GDM1 (cell line): ENCODE data around the gene WDR7.

Source experiments
- DNase-seq: peaks from one replicate; lab custom pipeline; 2025; lab: John Stamatoyannopoulos, UW

The WDR7 gene

DNA sequence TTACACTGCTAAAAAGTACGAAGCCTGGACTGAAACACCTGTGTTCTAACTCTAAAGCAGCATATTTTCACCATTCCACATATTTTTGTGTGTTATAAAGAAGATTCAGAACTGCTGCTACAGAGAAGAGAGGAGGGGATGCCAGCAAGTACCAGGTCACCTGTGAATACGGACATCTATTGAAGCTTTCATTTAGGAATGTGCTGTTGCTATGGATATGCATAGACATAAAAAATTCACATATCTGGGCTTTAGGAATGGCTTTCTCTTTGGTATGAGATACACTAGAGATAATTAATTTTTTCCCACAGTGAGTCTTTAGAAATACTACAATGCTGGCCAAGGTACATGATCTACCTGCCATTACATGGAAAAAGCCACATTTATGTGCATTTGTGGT is 238.5 kb downstream of the WDR7 start:
- DNase-seq: no peak

DNA sequence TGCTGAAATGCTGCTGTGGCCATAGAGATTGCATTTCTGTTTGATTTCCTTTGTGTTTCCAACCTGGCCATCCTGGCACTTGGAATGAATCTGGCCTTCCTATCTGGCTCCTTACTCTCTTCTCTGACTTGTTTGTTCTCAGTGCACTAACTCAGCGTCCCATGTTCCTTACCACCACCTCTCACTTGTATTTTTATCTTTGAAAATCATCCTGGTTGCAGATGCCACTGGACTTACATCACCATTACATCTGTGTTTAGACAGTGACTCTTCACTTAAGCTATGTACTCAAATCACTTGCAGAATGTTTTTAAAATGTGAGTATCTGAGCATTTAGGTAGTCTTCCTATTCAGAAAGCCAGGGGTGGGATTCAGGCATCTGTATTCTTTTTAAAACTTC is 239.5 kb downstream of the WDR7 start:
- no peak for DNase-seq

DNA sequence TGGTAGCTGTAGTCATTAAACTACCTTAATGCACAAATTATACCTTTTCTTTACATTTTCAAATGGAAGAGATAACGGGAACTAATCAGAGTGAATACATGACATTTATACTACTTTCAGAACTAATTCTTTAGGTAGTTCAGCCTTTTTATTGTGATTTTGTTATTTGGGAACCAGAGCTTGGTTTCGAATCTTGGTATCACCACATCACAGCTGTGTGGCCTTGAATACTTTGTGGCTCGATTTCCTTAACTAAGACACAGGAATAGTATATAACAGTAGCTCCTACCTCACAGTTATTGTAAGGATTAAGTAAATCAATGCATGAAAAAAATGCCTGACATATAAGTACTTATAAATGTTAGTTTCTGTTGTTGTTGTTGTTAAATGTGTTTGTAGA is 240.0 kb downstream of the WDR7 start:
- DNase-seq: no peak

DNA sequence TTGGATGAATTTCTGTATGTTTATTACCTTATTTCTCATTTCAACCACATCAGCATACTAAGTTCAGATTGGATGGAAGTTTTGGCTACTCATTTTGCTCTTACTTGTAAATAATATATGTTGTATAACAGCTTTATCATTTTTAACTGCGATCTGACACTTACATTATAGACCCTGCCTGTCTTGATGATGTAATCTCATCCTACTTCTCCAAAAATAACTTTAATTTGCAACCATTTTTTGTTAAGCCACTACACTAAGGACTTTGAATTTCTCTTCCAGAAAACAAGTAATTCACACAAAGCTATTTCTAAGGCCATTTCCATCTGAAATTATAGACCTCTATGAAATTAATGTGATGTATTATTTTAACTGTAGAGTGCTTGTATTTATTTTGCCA is 240.7 kb downstream of the WDR7 start:
- no peak for DNase-seq

DNA sequence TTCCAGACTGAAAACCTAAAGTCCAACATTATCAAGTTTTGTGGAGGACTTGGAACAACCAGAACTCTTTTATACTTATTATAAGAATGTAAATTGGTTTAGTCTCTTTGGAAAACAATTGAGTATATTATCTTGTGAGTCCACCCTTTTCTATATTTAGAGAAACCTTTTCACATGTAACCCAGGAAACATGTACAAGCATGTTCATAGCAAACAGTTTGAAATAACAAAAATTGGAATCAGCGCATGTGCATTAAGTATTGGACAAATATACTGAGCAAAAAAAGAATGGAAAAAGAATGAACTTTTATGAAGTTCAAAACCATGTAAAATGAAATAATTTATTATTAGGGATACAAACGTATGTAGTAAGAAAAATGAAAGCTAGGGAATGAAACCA is 246.0 kb downstream of the WDR7 start:
- DNase-seq: no peak

DNA sequence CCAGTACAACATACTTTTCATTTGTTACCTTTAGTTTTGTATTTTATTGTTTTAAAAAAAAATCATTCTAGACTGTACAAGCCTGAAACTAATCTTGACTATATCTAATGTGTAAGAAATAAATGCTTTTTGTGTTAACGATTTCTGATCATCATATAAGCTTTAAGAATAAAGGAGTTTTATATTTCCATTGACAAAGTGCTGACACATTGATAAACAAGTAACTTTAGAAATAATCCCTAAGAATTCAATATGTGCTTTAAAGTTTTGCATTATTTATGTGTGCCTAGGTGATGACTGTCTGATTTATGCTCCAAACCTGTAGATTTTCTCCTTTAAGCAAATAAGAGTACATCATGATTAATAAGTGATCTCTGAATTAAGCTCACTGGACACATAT is 248.5 kb downstream of the WDR7 start:
- DNase-seq: no peak

DNA sequence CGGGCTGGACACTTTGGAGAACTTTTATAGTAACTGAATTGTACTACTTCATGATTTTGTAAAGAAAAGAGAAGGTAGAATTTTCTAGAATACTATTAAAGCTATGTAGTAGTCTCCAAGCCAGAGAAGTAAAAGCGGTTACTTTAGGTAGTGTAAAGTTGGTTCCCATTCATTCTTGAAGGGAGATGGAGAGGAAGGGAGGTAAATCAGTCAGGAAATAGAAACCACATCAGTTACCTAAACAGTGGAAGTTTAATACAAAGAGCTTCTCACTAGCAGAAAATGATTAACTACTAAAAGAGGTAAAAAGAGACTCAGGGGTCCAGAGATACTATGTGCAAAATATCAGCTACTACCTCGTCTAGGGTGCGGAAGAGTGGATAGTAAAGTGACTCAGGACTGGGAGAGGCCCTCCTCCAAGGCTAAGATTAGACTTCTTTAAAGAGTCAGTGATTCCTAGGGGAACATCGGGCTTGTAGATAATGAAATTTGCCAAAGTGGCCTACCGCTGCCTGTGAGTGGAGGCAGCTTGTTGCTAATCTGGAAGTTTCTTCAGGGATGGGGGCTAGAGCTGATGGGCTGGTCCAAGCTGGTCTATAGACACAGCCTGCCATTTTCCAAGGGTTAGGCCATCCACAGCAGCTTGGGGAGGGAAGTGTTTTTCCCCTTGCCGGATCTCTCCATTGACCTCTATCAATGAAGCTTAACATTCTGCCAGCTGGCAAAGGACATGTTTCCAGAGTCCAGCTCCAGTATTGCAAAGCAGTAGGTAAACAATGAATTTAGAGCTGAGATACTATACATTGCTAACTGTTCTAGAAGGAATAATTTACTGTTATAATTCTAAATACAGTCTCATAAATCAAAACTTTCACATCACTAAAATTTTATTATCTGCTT is 249.3 kb downstream of the WDR7 start:
- DNase-seq: no peak

DNA sequence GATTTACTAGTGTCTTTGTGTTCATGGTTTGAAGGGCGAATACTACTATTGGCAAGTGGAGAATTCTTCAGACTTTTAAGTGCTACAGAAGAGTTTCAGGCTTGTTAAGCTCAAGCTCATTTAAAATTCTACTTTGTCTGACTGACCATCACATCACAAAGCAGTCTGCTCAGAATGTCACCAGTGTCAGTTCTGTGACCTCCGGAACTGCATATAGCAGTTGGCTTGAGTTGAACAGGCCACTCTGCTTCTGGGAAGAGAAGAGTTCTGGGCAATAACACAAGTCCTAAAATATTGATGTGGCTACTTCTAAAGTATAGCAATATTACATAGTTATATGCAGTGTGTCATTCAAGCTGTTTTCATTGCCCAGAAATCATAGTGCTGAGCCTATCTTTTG is 250.8 kb downstream of the WDR7 start:
- DNase-seq: no peak

DNA sequence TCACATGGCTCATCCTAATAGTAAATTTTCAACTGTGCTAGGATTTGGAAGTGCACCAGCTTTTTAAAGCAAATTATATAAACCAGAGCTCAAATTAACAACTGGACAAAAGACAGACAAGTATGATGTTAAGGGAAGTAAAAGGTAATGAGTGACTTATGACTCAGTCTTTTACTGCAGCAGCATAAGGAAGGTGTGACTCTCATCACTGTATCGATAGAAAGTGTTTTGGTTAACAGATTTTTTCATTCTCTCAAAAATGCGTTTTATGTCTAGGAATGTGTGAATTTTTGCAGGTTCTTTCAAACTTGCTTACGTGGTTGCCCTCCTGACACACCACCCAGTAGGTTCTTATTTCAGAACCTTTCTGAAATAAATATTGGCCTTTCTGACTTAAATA is 251.5 kb downstream of the WDR7 start:
- no peak for DNase-seq

DNA sequence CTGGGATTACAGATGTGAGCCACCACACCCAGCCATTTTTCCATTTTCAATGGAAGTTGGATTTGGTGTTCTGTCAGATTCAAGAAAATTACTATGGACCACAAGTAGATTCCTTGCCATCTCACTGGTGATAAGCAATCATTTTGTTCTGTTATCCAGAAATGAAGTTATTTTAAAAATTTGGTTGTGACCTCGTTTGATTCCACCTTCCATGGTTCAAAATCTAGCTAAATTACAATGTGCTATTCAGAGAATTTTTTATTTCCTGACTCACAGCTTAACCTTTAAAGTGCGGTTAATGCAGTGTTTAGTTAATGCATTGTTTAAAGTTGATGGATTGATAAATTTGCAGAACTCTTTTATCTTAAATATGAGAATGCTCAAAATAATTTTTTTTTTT is 252.5 kb downstream of the WDR7 start:
- no peak for DNase-seq

DNA sequence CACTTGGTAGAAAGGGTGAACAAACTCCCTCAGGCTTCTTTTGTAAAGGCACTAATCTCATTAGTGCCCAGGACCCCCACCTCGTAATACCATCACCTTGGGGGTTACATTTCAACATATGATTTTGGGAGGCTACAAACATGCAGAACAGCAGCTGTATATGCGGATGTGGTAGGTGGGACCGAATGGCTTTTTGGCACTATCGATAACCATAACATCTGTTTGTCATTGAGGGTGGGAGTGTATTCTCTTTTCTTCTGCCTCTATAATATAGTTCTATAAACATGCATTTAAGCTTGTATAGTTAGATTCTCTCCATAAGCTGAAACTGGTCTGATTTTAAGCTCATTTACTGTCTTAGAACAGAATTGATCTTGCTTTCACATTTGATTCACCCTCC is 256.6 kb downstream of the WDR7 start:
- DNase-seq: no peak

DNA sequence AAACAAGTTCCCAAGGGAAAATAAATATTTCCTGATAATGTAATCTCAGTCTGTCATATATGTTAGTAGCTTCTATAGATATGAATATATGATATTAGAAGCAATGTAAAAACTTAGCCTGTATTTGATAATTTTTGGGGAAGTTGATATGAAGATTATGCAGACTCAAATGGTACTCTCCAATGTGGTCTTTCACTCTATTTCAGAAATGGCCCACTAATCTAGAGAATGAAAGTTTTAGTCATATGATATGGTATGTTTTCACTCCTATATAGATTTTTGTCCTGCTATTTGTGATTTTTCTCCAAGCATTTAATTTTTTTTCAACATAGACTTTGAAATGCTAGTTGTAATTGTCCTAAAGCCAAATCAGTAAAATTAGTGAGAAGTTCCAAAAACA is 259.1 kb downstream of the WDR7 start:
- DNase-seq: no peak

DNA sequence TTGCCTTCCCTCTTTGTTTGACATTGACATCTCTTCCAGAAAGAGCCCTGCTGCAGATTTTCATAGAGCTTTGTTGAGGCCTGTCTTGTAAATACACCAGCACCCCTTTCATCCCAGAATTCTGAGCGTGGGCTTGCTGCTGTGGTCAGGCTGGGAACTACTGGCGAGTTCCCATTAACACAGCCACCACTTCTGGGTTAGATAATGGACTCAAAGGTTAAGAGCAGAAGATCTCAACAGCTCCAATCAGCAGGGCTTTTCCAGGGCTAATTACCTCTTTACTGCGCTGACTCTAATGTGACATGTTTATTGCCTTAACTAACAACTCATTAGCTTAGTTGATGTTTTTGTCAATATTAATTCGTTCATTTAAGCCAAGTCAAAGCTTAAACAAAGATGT is 259.8 kb downstream of the WDR7 start:
- no peak for DNase-seq

DNA sequence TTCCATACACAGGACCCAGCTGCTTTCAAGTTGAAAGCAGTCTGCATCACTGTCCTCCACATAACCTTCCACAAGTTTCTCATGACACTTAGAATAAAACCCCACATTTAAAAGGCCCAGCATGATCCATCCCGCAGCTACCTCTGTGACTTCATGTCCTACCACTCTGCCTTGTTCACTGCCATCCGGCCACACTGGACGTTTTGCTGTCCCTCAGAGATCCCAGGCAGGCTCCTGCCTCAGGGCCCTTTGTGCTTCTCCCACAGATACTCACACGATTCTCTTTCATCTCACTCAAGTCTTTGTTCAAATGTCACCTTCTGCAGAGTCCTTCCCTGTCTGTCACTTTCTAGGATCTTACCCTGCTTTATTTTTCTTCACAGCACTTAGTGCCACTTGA is 262.8 kb downstream of the WDR7 start:
- DNase-seq: no peak

DNA sequence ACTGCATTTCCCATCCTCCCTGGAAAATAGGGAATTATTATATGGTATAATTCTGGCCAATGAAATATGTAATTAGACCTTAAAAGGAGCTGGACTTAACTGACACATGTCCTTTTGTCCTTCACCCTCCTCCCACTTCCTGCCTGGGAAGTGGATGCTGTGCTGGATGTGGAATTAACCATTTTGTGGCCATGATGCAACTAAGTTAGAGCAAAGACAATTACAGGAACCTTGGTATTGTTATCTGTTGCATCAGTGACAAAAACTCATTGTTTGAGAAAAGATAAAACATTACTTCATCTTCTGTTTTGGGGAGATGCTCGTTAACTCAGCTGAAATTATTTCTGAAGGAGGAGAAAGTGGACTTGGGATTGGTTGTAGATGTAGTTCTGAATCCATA is 268.0 kb downstream of the WDR7 start:
- no peak for DNase-seq

DNA sequence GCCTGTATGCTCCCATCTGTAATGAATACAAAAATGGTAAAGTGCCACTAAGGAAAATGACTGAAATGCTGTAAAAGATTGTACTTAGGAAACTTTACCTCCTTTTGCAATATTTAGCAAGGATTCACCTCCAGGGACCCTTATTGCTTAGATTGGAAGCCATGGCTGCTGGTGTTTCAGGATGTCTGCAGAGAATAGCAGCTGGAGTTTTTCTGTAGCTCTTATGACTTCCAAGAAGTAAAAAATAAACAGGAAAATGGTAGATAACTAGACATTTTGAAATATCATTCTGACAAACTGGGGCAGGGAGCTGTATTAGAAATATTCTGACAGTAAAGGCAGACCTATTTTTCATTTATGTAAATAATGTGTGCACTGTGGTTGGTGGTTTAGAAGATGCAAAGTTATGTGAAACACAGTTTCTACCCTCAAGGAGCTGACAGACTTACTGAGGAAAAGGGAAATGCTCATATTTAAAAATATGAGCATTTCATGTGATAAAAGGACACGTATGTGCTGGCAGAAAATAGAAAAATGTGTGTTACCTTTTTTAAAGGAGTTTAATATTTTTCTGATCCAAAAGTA is 270.8 kb downstream of the WDR7 start:
- DNase-seq: no peak

DNA sequence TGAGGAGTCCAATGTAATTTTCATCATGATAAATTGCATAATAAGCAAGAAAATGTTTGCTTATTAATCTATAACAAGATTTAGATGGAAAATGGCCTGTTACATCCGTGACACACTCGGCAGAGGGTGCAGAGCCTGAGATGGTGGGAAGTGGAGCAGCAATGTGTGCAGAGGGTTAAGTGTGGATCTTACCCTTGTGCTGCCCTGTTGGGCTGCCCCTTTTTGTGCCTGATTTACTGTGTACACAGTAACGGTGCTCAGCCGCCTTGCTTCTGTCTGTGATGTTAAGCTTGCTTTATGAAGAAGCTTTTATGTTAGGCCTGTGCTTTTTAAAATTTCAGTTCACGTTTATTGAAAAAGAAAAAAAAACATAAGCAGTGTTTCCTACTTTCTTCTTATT is 275.6 kb downstream of the WDR7 start:
- no peak for DNase-seq

DNA sequence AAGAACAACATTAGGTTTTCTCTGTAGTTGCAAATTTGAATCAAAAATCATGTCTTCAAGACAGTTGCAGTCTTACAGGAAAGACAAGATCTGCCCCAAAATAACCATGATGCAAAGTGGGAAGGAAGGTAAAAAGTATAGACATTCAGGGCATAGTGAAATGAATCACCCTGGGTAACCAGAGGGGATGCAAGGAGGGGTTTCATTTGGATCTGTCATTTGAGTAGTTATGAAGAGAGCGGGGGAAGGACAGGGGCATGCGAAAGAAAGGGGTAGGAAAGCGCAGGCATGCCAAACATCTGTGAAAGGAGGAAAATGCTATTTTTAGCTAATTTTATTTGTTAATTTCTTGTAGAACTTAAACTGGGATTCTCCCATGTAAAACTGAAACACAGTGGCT is 276.6 kb downstream of the WDR7 start:
- no peak for DNase-seq

DNA sequence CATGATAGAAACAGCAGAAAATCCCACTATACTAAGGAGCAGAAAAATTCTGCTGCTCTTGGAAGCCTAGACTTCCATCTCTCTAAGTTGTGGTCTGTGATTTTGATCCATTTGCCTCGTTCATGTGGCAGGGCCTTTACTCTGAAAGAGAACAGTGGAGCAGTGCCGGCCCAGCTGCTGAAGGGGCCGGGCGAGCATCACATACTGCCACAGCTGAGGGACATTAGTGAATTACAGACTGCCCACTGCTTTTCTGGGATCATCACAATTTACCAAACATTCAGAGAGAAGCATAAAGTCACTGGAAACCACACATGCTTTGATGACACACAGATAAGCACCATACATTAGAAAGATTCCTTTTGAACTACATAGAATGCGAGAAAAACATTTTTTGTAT is 278.7 kb downstream of the WDR7 start:
- DNase-seq: no peak

DNA sequence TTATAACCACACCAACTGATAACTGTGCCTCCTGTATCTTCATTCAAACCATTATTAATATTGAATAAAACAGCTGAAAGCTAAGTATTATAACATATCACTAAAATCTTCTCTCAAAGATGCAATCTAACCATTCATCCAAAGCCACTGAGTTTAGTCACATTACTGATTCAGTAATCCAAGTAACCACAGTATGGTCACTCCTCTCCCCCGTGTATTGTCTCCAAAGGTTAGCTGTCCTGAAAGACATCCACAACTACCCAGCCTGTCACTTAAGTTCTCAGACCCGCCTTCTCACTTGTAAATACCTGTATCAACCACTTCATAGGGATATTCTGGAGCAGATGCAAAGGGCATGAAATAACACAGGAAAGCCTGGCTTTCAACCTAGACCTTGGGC is 282.3 kb downstream of the WDR7 start:
- DNase-seq: no peak

DNA sequence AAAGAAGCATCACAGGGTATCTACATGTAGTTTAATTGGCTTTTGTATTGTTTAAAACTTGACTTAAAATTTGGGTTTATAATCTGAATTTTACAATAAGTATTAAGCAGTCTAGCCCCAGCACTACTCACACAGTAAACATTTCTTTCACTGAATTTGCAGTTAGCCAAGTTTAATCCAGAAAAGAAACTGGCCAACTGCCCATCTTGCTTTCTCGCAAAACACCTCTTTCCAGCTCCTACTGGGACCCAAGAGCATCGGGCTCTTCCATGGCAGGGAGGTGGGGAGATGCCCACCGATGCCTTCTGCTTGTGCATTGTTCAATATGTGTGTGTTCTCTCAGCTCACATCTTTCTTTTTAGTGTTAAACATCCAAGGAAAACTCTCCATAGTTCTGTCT is 283.0 kb downstream of the WDR7 start:
- DNase-seq: no peak

DNA sequence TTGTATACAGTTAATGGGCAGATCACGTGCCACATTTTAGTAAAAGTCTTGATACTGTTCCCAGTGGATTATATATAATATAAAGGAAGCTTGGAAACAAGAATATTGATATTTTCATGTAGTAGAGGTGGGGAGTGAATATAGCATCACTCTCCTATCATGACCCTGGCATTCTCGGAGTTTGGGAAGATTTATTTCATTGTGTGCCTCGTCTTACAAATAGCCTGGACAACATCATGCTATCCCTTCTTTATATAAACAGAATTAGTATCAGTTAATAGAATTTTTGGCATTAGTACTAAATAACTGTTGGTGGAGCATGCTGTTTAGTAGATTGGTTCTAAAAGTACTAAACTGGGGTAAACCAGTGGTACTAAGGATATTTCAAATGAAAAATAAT is 283.7 kb downstream of the WDR7 start:
- DNase-seq: no peak

DNA sequence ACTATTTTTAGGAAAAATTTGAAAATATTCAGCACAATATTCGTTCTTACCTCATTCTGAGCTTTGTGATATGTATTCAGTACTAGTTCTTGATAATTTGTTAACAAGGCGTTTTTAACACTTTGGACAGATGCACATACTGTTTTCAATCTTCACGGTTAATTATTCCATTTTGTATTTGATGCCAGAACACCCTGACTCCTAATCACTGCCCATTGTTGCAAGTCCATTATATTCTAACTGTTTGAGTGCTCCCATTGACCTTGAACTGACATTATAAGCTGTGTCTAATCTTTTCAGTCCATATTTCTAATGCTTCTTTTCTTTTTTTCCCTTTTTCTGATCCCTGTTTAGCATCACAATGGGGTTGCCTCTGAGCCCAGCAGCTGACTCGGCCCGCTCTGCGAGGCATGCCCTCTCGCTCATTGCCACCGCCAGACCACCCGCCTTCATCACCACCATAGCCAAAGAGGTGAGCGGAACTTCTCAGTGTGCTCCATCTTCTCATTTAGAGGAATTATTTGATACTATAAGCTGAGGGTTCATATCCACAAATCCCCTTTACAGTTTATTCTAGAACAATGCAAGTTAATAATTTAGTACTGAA is 284.4 kb downstream of the WDR7 start:
- DNase-seq: no peak

DNA sequence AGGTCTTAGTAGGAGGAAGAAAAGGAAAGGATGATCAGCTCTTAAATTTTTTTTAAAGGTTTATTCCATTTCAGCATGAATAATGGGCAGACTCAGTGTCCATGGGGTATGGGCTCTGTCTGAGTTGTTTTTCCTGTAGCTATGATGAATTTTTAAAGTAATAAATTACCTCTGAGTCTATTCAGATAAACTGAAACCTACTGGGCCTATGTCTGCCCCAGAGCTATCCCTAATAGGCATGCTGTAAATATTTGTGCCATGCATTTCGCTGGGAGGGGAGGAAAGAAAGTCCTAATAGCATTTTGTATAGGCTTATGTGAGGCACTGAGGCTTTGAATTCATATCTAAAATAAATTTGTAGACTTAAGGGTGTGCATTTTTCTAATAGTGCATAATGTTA is 285.3 kb downstream of the WDR7 start:
- DNase-seq: no peak
